GM18858 (cell line): ENCODE results near the gene FETUB.
A peak's percentile ranks its signal among the peaks of the same experiment; 100 is the strongest.
"Not testable (repeated sequence)": the region's sequence is repeated elsewhere in the genome, so short reads cannot be mapped to it uniquely, and the experiment has no call there.

ENCODE experiments used
- ATAC-seq: cut with Tn5 transposase; IDR thresholded peaks from one replicate; pipeline ENCODE4 v1.9.1; 2021; ENCODE audit not compliant: unreplicated experiment

The FETUB gene

DNA sequence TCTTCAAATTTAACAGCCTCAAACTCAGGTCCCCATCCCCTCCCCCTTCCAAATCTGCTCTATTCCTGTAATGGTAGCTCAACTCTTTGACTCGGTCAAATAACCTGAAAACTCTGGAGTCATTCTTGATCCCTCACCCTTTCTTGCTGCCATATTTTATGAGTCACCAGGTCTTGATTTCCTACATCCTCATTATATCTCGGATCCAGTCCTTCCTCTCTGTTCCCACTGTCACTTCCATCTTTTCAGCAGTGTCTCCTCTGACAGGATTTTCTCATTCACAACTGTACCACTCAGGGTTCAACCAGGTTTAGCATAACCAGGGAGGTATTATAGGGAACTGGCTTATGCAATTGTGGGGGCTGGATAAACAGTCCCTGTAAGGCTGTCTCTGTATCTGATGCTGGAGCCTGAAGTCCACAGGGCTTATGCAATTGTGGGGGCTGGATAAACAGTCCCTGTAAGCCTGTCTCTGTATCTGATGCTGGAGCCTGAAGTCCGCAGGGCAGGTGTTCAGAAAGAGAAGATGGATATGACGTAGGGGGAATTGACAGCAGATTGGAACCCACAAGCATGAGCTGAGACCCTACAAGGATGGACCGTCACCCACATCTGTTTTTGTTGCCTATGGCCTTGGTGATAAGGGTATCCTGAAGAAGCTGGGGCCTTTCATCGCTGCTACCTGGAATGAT is 9.1 kb upstream of the FETUB start:
- ATAC-seq = no peak

GRCh38 chr3:186633481-186633880 is 6.7 kb upstream of the FETUB start:
- ATAC-seq = no peak

DNA sequence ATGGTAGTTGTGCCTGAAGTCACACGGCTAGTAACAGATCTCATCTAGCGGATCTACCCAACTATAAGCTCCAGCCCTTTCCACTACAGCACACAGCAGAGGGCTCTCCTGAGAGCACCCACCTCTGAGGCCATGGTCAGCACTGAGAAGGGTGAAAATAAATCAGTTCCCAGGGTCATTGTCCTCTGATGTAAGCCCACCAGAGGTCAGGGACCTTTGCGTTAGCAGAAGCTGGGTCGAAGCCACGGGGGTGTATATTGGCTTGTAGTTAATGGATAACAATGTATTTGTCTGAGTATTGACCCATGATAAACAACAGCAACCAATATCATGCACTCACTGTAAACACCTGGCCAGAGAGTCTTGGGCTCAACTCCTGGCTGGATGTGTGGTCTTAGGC is 6.0 kb upstream of the FETUB start:
- not testable (repeated sequence) for ATAC-seq

DNA sequence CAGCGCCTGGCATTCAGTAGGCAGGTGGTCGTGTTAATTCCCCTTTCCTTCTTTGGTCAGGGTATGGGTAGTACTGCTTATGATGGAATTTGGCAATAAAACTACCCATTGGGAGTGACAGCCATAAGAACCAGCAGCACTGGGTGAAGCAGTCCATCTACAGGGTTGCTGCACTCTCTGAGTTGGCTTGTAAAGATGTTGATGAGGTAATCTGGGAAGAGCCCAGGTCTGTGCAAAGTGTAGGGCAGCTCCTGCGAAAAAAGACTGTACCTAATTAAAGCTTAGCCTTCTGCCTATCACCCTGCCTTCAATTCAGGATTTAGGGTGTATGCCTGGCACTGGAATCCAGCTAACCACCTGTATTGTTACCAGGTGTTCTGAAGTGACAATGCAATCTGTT is 4.7 kb upstream of the FETUB start:
- no peak for ATAC-seq

GRCh38 chr3:186636536-186636935 is 3.7 kb upstream of the FETUB start:
- ATAC-seq = no peak

- ATAC-seq = no peak
Measured at GRCh38 chr3:186637686-186638085, 2.5 kb upstream of the FETUB start.

GRCh38 chr3:186638259-186638658 is 1.9 kb upstream of the FETUB start:
- no peak for ATAC-seq

DNA sequence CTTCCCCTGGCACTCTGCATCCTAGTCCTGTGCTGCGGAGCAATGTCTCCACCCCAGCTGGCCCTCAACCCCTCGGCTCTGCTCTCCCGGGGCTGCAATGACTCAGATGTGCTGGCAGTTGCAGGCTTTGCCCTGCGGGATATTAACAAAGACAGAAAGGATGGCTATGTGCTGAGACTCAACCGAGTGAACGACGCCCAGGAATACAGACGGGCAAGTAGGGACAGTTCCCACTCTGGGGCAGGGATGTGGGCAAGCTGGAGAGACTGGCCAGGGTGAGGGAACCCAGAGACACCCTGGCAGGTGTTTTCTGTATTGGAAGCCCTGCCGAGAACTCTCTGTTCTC is 247 bp downstream of the FETUB start:
- ATAC-seq = no peak

DNA sequence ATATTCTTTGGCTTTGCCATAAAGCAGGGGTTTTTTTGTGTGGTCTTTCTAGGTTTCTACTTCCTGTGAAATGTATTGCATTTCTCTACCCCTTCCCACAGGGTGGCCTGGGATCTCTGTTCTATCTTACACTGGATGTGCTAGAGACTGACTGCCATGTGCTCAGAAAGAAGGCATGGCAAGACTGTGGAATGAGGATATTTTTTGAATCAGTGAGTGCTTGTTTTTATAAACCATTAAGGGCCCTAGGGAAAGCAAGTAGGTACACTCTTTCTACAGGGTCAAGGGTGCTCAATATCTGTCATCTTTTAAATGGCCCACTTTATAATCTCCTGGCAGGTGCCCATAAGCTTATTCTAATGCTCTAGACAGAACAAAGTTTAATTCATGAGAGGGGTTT is 730 bp downstream of the FETUB start:
- ATAC-seq = no peak

DNA sequence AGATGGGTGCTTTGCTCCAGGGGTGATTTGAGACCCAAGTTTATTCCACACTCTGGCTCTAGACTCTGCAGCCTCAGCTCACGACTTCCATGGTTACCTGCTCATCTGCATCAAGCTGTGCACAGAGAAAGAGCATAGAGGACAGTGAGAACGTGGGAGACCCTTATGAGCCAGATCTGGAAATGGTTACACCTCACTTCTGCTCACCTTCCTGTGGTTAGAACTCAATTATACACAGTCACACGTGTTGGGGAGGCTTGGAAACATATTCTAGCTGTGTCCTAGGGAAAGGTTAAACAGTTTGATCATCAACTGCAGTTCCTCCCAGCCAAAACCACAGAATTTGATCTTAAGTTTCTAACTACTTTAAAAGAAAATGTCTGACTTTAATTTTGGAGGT is 1.8 kb downstream of the FETUB start:
- ATAC-seq = no peak

DNA sequence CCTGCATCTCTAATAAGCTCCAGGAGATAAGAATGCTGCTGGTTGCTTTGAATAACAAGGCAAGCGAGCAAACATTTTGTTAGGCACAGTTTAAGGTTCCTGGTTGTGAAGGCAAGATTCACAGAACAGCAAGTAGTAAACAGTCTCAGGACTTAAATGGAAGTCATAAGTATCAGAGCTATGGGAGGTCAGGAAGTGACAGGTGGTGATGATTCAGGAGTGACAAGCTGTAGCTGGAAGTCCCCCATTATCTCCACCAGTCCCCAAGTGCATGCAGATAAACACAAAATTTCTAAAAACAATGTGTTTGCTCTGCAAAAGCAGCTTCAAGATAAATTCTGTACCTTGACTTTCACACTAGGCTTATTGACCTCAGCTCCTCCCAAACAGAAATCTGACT is 3.3 kb downstream of the FETUB start:
- ATAC-seq = no peak

DNA sequence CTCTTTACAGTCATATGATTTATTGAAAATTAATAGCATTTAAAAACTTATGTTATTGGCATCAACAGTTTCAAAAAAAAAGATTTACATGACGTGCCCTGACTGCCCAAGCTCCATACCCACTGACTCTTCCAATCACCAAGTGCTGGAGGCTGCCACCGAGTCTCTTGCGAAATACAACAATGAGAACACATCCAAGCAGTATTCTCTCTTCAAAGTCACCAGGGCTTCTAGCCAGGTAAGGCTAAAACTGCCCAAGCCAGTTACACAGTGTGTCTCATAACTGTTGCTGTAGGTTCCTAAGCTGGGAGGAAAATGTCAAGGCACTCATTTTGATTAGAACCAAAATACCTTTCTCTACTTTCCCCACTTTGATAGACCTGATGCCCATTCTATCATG is 4.5 kb downstream of the FETUB start:
- ATAC-seq = no peak

- no peak for ATAC-seq
Measured at GRCh38 chr3:186646106-186646505, 5.9 kb downstream of the FETUB start.

- no peak for ATAC-seq
Measured at GRCh38 chr3:186646841-186647240, 6.6 kb downstream of the FETUB start.

- no peak for ATAC-seq
Measured at GRCh38 chr3:186648851-186649250, 8.7 kb downstream of the FETUB start.

- no peak for ATAC-seq
Measured at GRCh38 chr3:186651678-186652215, 11.5 kb downstream of the FETUB start.

DNA sequence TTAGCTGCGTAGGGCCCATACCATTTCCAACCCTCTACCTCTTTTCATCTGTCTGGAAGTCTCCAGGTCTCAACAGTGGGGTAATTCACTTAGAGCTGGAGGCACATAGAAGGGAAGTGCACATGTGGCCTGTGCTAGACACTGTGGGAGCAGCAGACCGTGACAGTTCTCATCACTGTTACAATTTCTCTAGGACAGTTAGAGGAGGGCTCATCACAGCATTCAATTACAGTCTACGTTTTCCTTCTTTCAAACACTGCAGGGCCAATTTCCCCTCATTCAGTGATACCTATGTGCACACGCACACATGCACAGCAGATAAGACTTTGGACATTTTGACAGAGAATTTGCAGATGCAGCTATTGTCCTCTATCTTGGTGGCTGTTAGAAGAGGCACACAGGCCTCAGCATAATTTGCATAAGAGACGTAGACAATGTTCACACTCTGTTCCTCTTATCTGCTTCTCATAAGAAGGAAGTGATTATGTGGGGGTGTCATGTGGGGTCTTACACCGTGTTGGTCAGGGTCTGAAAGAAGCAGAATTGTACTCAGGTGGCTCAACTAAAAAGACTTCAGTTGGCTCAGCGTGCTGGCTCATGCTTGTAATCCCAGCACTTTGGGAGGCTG is 13.0 kb downstream of the FETUB start:
- peak; percentile 92 for ATAC-seq

DNA sequence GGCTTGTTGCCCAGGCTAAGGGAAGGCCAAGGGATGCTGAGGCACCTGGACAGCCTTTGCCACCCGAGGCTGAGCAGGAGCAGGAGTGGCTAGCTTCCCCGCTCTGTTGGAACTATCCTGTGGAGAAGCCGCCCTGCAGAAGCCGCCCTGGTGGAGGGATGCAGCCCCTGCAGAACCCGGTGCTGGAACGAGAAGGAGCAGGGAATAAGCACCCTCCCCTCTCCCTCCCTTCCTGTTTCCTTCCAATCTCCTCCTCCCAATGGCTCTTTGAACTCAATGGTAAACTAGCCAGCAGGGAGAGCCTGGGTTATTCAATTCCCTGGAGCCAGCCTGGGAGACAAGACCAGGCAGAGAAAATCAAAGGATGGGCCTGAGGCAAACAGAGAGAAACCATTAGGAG is 13.8 kb downstream of the FETUB start:
- ATAC-seq = no peak

DNA sequence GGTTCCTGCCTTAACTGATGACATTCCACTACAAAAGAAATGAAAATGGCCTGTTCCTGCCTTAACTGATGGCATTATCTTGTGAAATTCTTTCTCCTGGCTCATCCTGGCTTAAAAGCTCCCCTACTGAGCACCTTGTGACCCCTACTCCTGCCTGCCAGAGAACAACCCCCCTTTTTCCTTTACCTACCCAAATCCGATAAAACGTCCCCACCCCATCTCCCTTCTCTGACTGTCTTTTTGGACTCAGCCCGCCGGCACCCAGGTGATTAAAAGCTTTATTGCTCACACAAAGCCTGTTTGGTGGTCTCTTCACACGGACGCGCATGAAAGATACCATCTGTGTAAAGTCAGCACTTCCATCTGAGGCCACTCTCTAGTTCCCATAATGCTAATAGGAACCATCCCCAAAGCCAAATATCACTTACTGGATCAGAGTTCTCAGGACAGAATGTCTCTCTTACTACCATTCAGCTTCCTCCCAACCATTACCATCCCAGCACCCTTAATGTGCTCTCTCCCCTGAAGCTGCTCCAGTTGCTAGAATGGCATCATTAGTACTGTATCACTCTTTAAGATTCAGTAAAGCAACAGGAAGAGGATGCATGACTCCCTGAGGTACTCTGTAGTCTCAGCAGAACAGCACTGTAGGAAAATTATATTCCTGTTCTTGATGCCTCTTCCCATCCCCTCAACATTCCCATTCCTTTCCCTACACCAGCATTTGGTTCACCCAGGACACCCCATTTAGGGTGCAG is 23.3 kb downstream of the FETUB start:
- no peak for ATAC-seq

DNA sequence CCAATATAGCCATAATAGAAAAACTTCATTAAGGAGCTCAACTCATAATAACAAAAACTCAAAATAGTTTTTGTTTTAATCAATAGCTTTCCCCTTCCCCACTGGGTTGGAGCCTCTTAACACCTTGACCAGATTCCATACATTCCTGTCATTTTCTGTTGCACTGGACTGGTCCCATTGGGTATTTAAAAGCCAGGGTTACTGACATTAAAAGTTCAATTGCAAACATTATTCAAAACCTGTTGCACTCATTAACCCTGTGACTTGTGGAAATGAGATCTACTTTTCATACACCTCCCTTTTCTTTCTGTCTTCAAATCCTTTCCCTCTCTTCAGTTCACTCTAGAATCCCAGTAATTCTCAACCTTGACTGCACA is 23.9 kb downstream of the FETUB start:
- no peak for ATAC-seq

GRCh38 chr3:186664506-186664905 is 24.3 kb downstream of the FETUB start:
- no peak for ATAC-seq

GRCh38 chr3:186665625-186666188 is 25.5 kb downstream of the FETUB start, which contains the start of gene HRG:
HRG (plus strand) TSS chr3:186666014; CDS start chr3:186666032, 18 bp downstream.
- ATAC-seq = no peak
